ENCODE data around the gene MIPEP.

Gene MIPEP

DNA sequence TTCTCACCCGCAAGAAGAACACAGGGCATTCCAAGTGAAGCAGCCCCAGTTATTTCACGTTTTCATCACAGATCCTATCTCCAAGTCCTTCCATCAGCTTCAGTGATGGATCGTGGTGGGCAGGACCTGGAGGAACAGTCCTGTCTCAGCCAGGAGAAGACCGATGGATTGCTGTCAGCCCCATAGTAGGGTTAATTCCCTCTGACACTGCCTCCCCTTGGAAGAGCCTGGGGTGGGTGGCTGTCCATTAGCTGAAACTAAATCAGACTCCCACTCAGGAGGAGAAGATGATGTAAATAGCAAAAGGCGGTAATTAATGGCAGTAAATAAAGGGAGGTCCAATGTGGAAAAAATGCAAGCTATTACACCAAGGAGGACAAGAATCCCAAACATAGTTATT is 188.0 kb downstream of the MIPEP start:
- H3K27ac ChIP-seq (replicated peaks), result no peak overlapping the region
- TF ChIP-seq, protein P1, sequence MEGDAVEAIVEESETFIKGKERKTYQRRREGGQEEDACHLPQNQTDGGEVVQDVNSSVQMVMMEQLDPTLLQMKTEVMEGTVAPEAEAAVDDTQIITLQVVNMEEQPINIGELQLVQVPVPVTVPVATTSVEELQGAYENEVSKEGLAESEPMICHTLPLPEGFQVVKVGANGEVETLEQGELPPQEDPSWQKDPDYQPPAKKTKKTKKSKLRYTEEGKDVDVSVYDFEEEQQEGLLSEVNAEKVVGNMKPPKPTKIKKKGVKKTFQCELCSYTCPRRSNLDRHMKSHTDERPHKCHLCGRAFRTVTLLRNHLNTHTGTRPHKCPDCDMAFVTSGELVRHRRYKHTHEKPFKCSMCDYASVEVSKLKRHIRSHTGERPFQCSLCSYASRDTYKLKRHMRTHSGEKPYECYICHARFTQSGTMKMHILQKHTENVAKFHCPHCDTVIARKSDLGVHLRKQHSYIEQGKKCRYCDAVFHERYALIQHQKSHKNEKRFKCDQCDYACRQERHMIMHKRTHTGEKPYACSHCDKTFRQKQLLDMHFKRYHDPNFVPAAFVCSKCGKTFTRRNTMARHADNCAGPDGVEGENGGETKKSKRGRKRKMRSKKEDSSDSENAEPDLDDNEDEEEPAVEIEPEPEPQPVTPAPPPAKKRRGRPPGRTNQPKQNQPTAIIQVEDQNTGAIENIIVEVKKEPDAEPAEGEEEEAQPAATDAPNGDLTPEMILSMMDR (IDR thresholded peaks at IDR 0.05; ENCODE audit: insufficient read depth, low read length), result no peak
- no peak overlapping the region for H3K4me3 ChIP-seq (replicated peaks; ENCODE audit: insufficient read depth, low read length)
- DNase-seq (ENCODE audit: low read depth in 1 of 2, low spot score in 1 of 2), result no peak
- no peaks in the 10 kb centered on the region for H3K27me3 ChIP-seq (ENCODE audit: insufficient read depth, poor library complexity, severe bottlenecking)

GRCh38 chr13:23699271-23699670 is 189.9 kb downstream of the MIPEP start:
- DNase-seq (ENCODE audit: low read depth in 1 of 2, low spot score in 1 of 2), result no peak
- Histone ChIP-seq H3K4me3 (replicated peaks; ENCODE audit: insufficient read depth, low read length) (no peak overlapping the region), H3K27me3 (ENCODE audit: insufficient read depth, poor library complexity, severe bottlenecking) (no peaks in the 10 kb centered on the region), H3K27ac (replicated peaks) (no peak overlapping the region)
- TF ChIP-seq, protein P1 (IDR thresholded peaks at IDR 0.05; ENCODE audit: insufficient read depth, low read length), result no peak
- TF ChIP-seq, protein P2, sequence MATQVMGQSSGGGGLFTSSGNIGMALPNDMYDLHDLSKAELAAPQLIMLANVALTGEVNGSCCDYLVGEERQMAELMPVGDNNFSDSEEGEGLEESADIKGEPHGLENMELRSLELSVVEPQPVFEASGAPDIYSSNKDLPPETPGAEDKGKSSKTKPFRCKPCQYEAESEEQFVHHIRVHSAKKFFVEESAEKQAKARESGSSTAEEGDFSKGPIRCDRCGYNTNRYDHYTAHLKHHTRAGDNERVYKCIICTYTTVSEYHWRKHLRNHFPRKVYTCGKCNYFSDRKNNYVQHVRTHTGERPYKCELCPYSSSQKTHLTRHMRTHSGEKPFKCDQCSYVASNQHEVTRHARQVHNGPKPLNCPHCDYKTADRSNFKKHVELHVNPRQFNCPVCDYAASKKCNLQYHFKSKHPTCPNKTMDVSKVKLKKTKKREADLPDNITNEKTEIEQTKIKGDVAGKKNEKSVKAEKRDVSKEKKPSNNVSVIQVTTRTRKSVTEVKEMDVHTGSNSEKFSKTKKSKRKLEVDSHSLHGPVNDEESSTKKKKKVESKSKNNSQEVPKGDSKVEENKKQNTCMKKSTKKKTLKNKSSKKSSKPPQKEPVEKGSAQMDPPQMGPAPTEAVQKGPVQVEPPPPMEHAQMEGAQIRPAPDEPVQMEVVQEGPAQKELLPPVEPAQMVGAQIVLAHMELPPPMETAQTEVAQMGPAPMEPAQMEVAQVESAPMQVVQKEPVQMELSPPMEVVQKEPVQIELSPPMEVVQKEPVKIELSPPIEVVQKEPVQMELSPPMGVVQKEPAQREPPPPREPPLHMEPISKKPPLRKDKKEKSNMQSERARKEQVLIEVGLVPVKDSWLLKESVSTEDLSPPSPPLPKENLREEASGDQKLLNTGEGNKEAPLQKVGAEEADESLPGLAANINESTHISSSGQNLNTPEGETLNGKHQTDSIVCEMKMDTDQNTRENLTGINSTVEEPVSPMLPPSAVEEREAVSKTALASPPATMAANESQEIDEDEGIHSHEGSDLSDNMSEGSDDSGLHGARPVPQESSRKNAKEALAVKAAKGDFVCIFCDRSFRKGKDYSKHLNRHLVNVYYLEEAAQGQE (IDR thresholded peaks at IDR 0.05; ENCODE audit: insufficient replicate concordance, low read depth), result no peak
- TF ChIP-seq SPI1 (IDR thresholded peaks at IDR 0.05; ENCODE audit: borderline replicate concordance, low read depth) (no peak), GABPA (IDR thresholded peaks at IDR 0.05; ENCODE audit: low read depth) (no peak), POLR2AphosphoS5 (IDR thresholded peaks at IDR 0.05; ENCODE audit: low read depth) (no peak)

DNA sequence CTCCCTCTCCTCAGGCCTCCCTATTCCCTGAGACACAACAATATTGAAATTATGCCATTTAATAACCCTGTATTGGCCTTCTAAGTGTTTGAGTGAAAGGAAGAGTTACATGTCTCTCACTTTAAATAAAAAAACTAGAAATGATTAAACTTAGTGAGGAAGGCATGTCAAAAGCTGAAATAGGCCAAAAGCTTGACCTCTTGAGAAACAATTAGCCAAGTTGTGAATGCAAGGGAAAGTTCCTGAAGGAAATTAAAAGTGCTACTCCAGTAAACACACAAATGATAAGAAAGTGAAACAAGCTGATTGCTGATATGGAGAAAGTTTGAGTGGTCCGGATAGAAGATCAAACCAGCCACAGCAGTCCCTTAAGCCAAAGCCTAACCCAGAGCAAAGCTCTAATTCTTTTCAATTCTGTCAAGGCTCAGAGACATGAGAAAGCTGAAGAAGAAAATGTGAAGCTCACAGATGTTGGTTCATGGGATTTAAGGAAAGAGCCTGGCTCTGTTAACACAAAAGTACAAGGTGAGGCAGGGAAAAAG is 191.4 kb downstream of the MIPEP start:
- DNase-seq (ENCODE audit: low read depth in 1 of 2, low spot score in 1 of 2), result no peak
- Histone ChIP-seq H3K27ac (replicated peaks) (no peak overlapping the region), H3K4me3 (replicated peaks; ENCODE audit: insufficient read depth, low read length) (no peak overlapping the region), H3K27me3 (ENCODE audit: insufficient read depth, poor library complexity, severe bottlenecking) (no peaks in the 10 kb centered on the region)
- no peak for TF ChIP-seq GABPA (IDR thresholded peaks at IDR 0.05; ENCODE audit: low read depth)
- TF ChIP-seq, protein P2 (IDR thresholded peaks at IDR 0.05; ENCODE audit: insufficient replicate concordance, low read depth), result no peak
- TF ChIP-seq POLR2AphosphoS5 (IDR thresholded peaks at IDR 0.05; ENCODE audit: low read depth), result no peak
- TF ChIP-seq, protein P1 (IDR thresholded peaks at IDR 0.05; ENCODE audit: insufficient read depth, low read length), result no peak
- TF ChIP-seq SPI1 (IDR thresholded peaks at IDR 0.05; ENCODE audit: borderline replicate concordance, low read depth), result no peak

DNA sequence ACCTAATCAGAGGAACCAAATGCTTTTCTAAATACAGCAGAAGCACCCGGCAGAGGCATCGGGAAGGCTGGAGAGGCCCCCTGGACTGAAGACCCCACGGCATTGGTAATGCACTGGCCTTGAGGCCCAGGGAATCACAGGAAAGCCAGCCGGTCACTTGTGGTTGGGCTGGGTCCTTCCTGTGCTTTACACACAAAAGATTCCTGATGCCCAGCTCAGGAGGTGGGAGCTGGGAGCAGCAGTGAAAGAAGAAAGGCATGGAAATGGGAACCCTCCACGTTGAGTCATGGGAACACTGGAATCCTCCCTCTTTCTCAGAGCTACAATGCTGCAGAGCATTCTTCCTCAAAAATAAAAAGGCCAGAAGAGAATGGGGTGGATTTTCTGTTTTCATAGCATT is 192.6 kb downstream of the MIPEP start:
- no peak overlapping the region for H3K4me3 ChIP-seq (replicated peaks; ENCODE audit: insufficient read depth, low read length)
- DNase-seq (ENCODE audit: low read depth in 1 of 2, low spot score in 1 of 2), result no peak
- H3K27me3 ChIP-seq (ENCODE audit: insufficient read depth, poor library complexity, severe bottlenecking), result no peaks in the 10 kb centered on the region
- no peak overlapping the region for H3K27ac ChIP-seq (replicated peaks)
- TF ChIP-seq POLR2AphosphoS5 (IDR thresholded peaks at IDR 0.05; ENCODE audit: low read depth), result no peak
- TF ChIP-seq, protein P1 (IDR thresholded peaks at IDR 0.05; ENCODE audit: insufficient read depth, low read length), result no peak
- TF ChIP-seq, protein P2 (IDR thresholded peaks at IDR 0.05; ENCODE audit: insufficient replicate concordance, low read depth), result no peak
- no peak for TF ChIP-seq GABPA (IDR thresholded peaks at IDR 0.05; ENCODE audit: low read depth)
- TF ChIP-seq SPI1 (IDR thresholded peaks at IDR 0.05; ENCODE audit: borderline replicate concordance, low read depth), result no peak

Measured in HL-60 (cell line).